Right atrium auricular region (tissue), 2 donors: ENCODE results near the gene KIF27. TPM values are rescaled to one million over a fixed set of nuclear protein-coding genes. Genes with fewer than 3 reads are reported as not detected.

Source experiments
- DNase-seq: peaks from one replicate; pipeline ENCODE4 v3.0.0-alpha.2; 2019; ENCODE audit warnings: low spot score
- H3K27ac ChIP-seq, 2 donors: fragments of 200-600 bp; sonication (generic); 1 replicate in 1 of 2; 2 replicates in 1 of 2; pipeline ENCODE4 v1.5.1; 2016 to 2019
- H3K27me3 ChIP-seq, 2 donors: fragments of 200-600 bp; sonication (generic); one replicate each; pipeline versions ENCODE4 v1.5.1 to v1.6.0; 2017 to 2019
- H3K36me3 ChIP-seq: fragments of 200-600 bp; sonication (generic); one replicate; pipeline ENCODE4 v1.5.1; 2016
- H3K4me1 ChIP-seq, 2 donors: fragments of 200-600 bp; sonication (generic); one replicate each; pipeline versions ENCODE4 v1.5.1 to v1.6.0; 2017 to 2019
- H3K4me3 ChIP-seq, 2 donors: fragments of 200-600 bp; sonication (generic); 1 replicate in 1 of 2; 2 replicates in 1 of 2; pipeline ENCODE4 v1.5.1; 2017 to 2019; ENCODE audit warnings: mild to moderate bottlenecking in 1 of 2, moderate library complexity in 1 of 2
- H3K9me3 ChIP-seq, 2 donors: fragments of 200-600 bp; sonication (generic); one replicate each; pipeline ENCODE4 v1.5.1; 2019
- CTCF ChIP-seq, 2 donors: fragments of 200-600 bp; sonication (generic); IDR thresholded peaks; one replicate each; pipeline ENCODE4 v1.5.1; 2019; ENCODE audit warnings: antibody characterized with exemption in 2 of 2
- microRNA-seq, 2 donors: library from miRNA; unstranded; fragments of <30 nt; microRNA quantifications; one replicate each; pipeline ENCODE4, GENCODE V29; 2016 to 2017; ENCODE audit warnings: borderline number of aligned reads in 2 of 2, borderline replicate concordance in 1 of 2
- total RNA-seq, 2 donors: library from RNA; depleted of rRNA; stranded (reverse); fragments of >200 nt; gene quantifications; one replicate each; pipeline ENCODE4 v1.1.0, GENCODE V29; 2016

Gene KIF27
- total RNA-seq, 2 donors from 2014 or later, result 4.3 to 4.6 TPM

GRCh38 chr9:83800236-83801033 is 120.8 kb downstream of the KIF27 start:
- Histone ChIP-seq H3K9me3 (no peaks in the 10 kb centered on the region), H3K36me3 (peaks cover 22% of the 10 kb centered on the region), H3K27ac (no peak overlapping the region), H3K4me3 (no peak overlapping the region), H3K4me1 (no peaks in the 10 kb centered on the region), H3K27me3 (no peaks in the 10 kb centered on the region)
- DNase-seq, result no peak
- no peak for TF ChIP-seq CTCF (IDR thresholded peaks at IDR 0.05)

GRCh38 chr9:83794051-83794450 is 127.2 kb downstream of the KIF27 start:
- H3K4me1 ChIP-seq, result no peaks in the 10 kb centered on the region
- H3K27ac ChIP-seq, result no peak overlapping the region
- peaks cover 28% of the 10 kb centered on the region for H3K36me3 ChIP-seq
- no peak for TF ChIP-seq CTCF (IDR thresholded peaks at IDR 0.05)
- H3K9me3 ChIP-seq, result no peaks in the 10 kb centered on the region
- no peak for DNase-seq
- no peak overlapping the region for H3K4me3 ChIP-seq
- H3K27me3 ChIP-seq, result no peaks in the 10 kb centered on the region

GRCh38 chr9:83792746-83793145 is 128.5 kb downstream of the KIF27 start:
- H3K27me3 ChIP-seq, result no peaks in the 10 kb centered on the region
- no peak overlapping the region for H3K27ac ChIP-seq
- no peaks in the 10 kb centered on the region for H3K9me3 ChIP-seq
- H3K36me3 ChIP-seq, result peaks cover 20% of the 10 kb centered on the region
- no peak for DNase-seq
- no peaks in the 10 kb centered on the region for H3K4me1 ChIP-seq
- H3K4me3 ChIP-seq, result no peak overlapping the region
- TF ChIP-seq CTCF (IDR thresholded peaks at IDR 0.05), result no peak

Small RNAs within 50 kb of the gene (microRNA-seq; reads per million reads assigned to microRNA genes)
- gene MIR7-1, result 47.5 to 48.1 reads per million in 2 donors

Other genes starting within 250 kb of the KIF27 start
- 10 to 100 TPM; 85.2 to 89.9 TPM for gene UBQLN1, start 213.5 kb downstream of the KIF27 start, total RNA-seq
- gene GKAP1, start 103.7 kb downstream of the KIF27 start, total RNA-seq, result 10 to 100 TPM in 1 of 2 donors, 1 to 10 TPM in 1; 9.6 to 12.5 TPM
- 100 to 1,000 TPM; 273 to 345 TPM for gene HNRNPK, start 58.8 kb upstream of the KIF27 start, total RNA-seq
- 1 to 10 TPM; 2.1 to 3.1 TPM for gene RMI1, start 59.4 kb upstream of the KIF27 start, total RNA-seq